SU-DHL-6 (cell line): Measurements from ENCODE around the gene COG6.

ENCODE experiments used
- H2AFZ ChIP-seq: fragments of 200-600 bp; sonication (generic); 2 replicates; pipeline ENCODE4 v1.6.1; 2014; ENCODE audit warnings: low read depth, mild to moderate bottlenecking, moderate library complexity, mixed read lengths, antibody characterized with exemption, low read length; ENCODE audit not compliant: severe bottlenecking
- H3F3A ChIP-seq: fragments of 200-600 bp; shearing (Covaris generic); 2 replicates; pipeline ENCODE4 v1.6.0; 2016; ENCODE audit warnings: antibody characterized with exemption, mild to moderate bottlenecking; ENCODE audit not compliant: insufficient read depth
- H3K27ac ChIP-seq: fragments of 200-600 bp; sonication (generic); 2 replicates; pipeline ENCODE4 v1.5.1; 2016; ENCODE audit warnings: low read depth, mild to moderate bottlenecking, low read length, moderate library complexity, mixed read lengths
- H3K27me3 ChIP-seq: fragments of 200-600 bp; sonication (generic), shearing (Covaris generic); 2 replicates; pipeline ENCODE4 v1.6.0; 2014; ENCODE audit warnings: mild to moderate bottlenecking, low read length
- H3K36me3 ChIP-seq: fragments of 200-600 bp; sonication (generic); 2 replicates; pipeline ENCODE4 v1.6.1; 2014; ENCODE audit warnings: mild to moderate bottlenecking, low read length, mixed read lengths
- H3K4me2 ChIP-seq: fragments of 300-600, 200-600 bp; shearing (Covaris generic), sonication (generic); 2 replicates; pipeline ENCODE4 v1.6.0; 2014; ENCODE audit warnings: low read length, low read depth, mild to moderate bottlenecking; ENCODE audit not compliant: poor library complexity, severe bottlenecking
- H3K4me3 ChIP-seq: fragments of 200-600 bp; sonication (generic); 2 replicates; pipeline ENCODE4 v1.5.1; 2014; ENCODE audit warnings: antibody characterized with exemption, low read length, mild to moderate bottlenecking, mixed read lengths; ENCODE audit not compliant: insufficient read depth, poor library complexity, severe bottlenecking
- H3K79me2 ChIP-seq: fragments of 200-600 bp; sonication (generic); 2 replicates; pipeline ENCODE4 v1.6.1; 2014; ENCODE audit warnings: mild to moderate bottlenecking, low read length, moderate library complexity; ENCODE audit not compliant: insufficient read depth
- H3K9ac ChIP-seq: fragments of 200-600 bp; sonication (generic); 2 replicates; pipeline ENCODE4 v1.7.0; 2014; ENCODE audit warnings: mild to moderate bottlenecking, low read length
- H3K9me2 ChIP-seq: fragments of 200-600 bp; sonication (generic); replicated peaks from 2 replicates; pipeline ENCODE4 v1.6.1; 2014; ENCODE audit warnings: low read length; ENCODE audit not compliant: insufficient read depth
- H3K9me3 ChIP-seq: fragments of 200-600 bp; sonication (generic); 2 replicates; pipeline ENCODE4 v1.6.1; 2014; ENCODE audit warnings: low read length, mixed read lengths; ENCODE audit not compliant: insufficient read depth
- H4K20me1 ChIP-seq: fragments of 200-600 bp; sonication (generic); 2 replicates; pipeline ENCODE4 v1.6.1; 2014; ENCODE audit warnings: low read depth, mild to moderate bottlenecking, antibody characterized with exemption, low read length, moderate library complexity, mixed read lengths
- CTCF ChIP-seq: fragments of 200-600 bp; sonication (generic); IDR thresholded peaks from one replicate; pipeline ENCODE4 v1.5.1; 2017; ENCODE audit warnings: antibody characterized with exemption, mild to moderate bottlenecking, low read length, moderate library complexity; ENCODE audit not compliant: insufficient read depth, poor library complexity, severe bottlenecking
- EZH2phosphoT487 ChIP-seq: fragments of 200-600 bp; sonication (generic), shearing (Covaris generic); conservative IDR thresholded peaks from 2 replicates; pipeline ENCODE4 v1.6.1; 2018; ENCODE audit warnings: mild to moderate bottlenecking, antibody characterized with exemption, low read length, moderate library complexity, mixed read lengths

COG6 gene

GRCh38 chr13:39760521-39760920, 105.1 kb downstream of the COG6 start:
- Histone ChIP-seq H3K9me3 (no peaks in the 10 kb centered on the region), H3K27me3 (no peaks in the 10 kb centered on the region), H3K9ac (no peak overlapping the region), H3K4me3 (no peak overlapping the region), H2AFZ (no peak overlapping the region), H4K20me1 (no peaks in the 10 kb centered on the region), H3K27ac (no peak overlapping the region), H3K4me2 (no peak overlapping the region), H3F3A (no peaks in the 10 kb centered on the region), H3K36me3 (no peaks in the 10 kb centered on the region), H3K9me2 (no peaks in the 10 kb centered on the region), H3K79me2 (no peaks in the 10 kb centered on the region)
- TF ChIP-seq CTCF, result no peak
- TF ChIP-seq EZH2phosphoT487, result no peak

DNA sequence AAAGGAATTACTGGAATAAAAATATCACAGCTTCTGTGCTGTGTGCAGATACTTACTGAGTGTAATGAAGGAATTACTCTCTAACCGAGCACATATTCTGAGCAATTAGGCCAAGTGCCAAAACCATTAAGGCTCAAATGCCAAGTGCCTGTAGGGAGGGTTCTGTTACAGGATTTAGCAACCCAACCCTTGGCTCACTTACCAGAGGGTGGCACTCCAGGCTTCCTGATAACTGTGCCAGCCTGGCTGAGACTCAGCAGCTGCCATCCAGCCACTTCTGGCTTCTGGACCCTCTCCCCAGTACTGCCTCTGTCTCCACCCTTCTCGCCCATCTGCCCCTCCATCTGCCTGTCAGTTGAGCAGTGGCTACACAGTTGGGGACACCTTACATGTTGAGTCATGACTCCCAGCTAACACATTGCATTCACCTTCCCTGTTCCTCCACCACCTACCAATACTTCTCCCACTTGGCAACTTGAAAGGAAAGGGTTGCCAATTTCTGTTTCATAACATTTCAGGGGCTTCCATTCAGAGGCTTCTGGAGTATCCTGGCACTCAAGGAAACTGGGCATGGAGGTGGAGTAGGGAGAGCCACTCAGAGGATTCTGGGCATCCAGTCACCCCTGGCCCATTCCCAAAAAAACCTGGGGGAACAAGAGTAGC, 110.5 kb downstream of the COG6 start:
- H3K9ac ChIP-seq, result no peak overlapping the region
- H3K27ac ChIP-seq, result no peak overlapping the region
- H3K4me3 ChIP-seq, result no peak overlapping the region
- no peak overlapping the region for H3K4me2 ChIP-seq
- H3K36me3 ChIP-seq, result no peaks in the 10 kb centered on the region
- no peaks in the 10 kb centered on the region for H3K79me2 ChIP-seq
- H4K20me1 ChIP-seq, result no peaks in the 10 kb centered on the region
- TF ChIP-seq EZH2phosphoT487 (no peak), CTCF (no peak)
- H3F3A ChIP-seq, result no peaks in the 10 kb centered on the region
- H2AFZ ChIP-seq, result no peak overlapping the region
- no peaks in the 10 kb centered on the region for H3K9me2 ChIP-seq
- H3K27me3 ChIP-seq, result no peaks in the 10 kb centered on the region
- no peaks in the 10 kb centered on the region for H3K9me3 ChIP-seq

DNA sequence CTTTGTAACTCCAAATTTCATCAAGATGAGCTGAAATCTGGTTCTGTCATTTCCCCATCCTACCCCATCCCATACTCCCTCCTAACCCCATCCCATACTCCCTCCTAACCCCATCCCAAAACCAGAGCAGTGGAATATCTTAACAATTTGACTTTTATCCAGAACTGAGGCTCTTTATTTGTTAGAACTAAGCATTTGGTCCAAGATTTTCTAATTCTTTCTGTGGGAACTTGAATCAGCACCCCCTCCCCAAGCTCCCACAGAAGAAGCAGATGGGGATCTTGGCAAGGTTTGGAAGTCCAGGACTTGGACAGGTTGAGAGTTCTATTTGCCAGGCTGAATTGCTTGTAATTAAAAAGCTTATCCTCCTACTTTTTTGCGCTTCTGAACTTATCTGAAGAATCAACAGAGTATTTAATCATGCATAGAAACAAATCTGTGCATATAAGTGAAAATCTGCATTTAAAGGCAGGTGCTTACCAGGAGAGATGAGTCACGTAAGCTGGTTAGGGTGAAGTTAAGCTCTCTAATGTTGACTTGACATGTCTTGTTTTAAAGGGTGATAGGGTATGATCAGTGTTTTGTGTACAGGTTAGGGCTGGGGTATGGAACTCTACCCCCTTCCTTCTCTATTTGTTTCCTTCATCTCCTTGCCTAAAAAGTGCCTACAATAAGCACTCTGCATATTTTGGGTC, 111.1 kb downstream of the COG6 start:
- Histone ChIP-seq H3F3A (no peaks in the 10 kb centered on the region), H4K20me1 (no peaks in the 10 kb centered on the region), H3K36me3 (no peaks in the 10 kb centered on the region), H3K27ac (no peak overlapping the region), H2AFZ (no peak overlapping the region), H3K79me2 (no peaks in the 10 kb centered on the region), H3K4me2 (no peak overlapping the region), H3K9me2 (no peaks in the 10 kb centered on the region), H3K9me3 (no peaks in the 10 kb centered on the region), H3K27me3 (no peaks in the 10 kb centered on the region), H3K9ac (no peak overlapping the region), H3K4me3 (no peak overlapping the region)
- TF ChIP-seq EZH2phosphoT487, result no peak
- TF ChIP-seq CTCF, result no peak
